Measurements from ENCODE around the gene JAML.

DNA sequence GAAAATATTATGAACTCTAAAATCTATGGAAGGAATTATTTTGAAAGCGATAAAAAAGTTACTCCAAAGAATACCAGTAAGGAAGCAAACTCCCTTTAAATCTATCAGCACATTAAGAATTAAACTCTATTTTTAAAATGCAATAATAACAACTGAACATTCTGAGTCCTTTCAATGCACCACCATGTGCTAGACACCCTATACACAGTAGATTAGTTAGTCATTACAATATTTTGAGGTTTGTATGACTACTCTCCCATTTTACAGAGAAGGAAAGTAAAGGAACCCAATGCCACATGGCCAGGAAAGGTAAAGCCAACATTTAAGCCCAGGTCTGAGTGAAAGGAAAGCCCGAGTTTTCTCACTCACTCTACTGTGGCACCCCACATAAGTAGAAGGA, 17.7 kb downstream of the JAML start:
- TF ChIP-seq, protein P1, sequence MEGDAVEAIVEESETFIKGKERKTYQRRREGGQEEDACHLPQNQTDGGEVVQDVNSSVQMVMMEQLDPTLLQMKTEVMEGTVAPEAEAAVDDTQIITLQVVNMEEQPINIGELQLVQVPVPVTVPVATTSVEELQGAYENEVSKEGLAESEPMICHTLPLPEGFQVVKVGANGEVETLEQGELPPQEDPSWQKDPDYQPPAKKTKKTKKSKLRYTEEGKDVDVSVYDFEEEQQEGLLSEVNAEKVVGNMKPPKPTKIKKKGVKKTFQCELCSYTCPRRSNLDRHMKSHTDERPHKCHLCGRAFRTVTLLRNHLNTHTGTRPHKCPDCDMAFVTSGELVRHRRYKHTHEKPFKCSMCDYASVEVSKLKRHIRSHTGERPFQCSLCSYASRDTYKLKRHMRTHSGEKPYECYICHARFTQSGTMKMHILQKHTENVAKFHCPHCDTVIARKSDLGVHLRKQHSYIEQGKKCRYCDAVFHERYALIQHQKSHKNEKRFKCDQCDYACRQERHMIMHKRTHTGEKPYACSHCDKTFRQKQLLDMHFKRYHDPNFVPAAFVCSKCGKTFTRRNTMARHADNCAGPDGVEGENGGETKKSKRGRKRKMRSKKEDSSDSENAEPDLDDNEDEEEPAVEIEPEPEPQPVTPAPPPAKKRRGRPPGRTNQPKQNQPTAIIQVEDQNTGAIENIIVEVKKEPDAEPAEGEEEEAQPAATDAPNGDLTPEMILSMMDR (conservative IDR thresholded peaks at IDR 0.05; ENCODE audit: low read length): no peak
- no peak for TF ChIP-seq EZH2phosphoT487 (IDR thresholded peaks at IDR 0.05; ENCODE audit: borderline replicate concordance)
